T47D (cell line): ENCODE data around the gene TRIM14.
A peak's percentile ranks its signal among the peaks of the same experiment; 100 is the strongest.

Experiments
- DNase-seq, 2 experiments: peaks; one replicate each; pipeline versions ENCODE4 v3.0.0 to v3.0.0-alpha.2; 2011 to 2012; ENCODE audit warnings: low read depth in 1 of 2, low spot score in 1 of 2
- JUND ChIP-seq: IDR thresholded peaks from 2 replicates; pipeline ENCODE4 v1.6.1; 2012; ENCODE audit warnings: low read depth
- in situ Hi-C: cut with HindIII; loops from 2 replicates; pipeline ENCODE4 v1.10.0; 2016; ENCODE audit warnings: low sequenced_read_pairs, low pct_unique_long_range_greater_than_20kb

TRIM14 gene, protein sequence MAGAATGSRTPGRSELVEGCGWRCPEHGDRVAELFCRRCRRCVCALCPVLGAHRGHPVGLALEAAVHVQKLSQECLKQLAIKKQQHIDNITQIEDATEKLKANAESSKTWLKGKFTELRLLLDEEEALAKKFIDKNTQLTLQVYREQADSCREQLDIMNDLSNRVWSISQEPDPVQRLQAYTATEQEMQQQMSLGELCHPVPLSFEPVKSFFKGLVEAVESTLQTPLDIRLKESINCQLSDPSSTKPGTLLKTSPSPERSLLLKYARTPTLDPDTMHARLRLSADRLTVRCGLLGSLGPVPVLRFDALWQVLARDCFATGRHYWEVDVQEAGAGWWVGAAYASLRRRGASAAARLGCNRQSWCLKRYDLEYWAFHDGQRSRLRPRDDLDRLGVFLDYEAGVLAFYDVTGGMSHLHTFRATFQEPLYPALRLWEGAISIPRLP

DNA sequence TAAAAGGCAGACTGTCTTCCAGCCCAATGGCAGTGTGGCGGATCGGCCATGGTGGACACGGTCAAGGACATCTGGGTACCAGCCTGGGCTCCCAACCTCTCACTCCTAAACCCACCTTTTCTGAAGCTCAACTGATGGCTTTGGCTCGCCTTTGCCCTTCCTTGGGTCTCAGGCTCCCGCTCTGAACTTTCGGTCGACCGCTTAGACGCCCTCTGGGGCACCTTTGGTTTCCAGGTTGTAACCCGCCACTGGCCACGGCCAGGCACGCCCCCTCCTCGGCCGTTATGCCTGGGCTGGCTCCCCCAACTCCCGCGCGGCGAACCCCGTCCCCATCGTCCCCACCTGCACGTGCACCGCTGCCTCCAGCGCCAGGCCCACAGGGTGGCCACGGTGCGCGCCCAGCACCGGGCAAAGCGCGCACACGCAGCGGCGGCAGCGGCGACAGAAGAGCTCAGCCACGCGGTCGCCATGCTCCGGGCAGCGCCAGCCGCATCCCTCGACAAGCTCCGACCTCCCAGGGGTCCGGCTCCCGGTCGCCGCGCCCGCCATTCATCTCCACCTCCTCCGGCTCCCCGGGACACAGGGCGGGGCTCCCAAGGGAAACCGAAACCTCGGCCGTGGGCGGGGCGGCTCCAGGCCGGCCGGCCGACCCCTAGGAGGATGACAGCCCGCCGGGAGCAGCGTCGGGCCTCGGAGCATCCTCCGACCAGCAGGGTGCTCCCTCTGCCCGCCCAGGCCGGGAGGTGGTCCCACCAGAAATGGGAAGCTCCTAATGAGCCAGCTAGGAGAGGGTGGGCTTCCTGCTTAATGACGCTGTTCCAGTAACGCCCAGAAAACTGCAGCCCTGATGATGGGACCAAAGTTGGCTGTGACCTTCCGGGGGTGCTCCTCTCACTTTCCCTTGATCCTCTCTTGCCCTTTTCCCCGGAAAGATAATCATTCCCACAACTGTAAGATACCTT is at the start of gene TRIM14:
Gene TRIM14 (minus strand): TSS at position 583 of the 962 bp plus-strand sequence. CDS start 34 bp downstream, at position 549.
- DNase-seq = peak; percentile 45 to 55
- in situ Hi-C loops = no loop called here
- no peak for TF ChIP-seq JUND

DNA sequence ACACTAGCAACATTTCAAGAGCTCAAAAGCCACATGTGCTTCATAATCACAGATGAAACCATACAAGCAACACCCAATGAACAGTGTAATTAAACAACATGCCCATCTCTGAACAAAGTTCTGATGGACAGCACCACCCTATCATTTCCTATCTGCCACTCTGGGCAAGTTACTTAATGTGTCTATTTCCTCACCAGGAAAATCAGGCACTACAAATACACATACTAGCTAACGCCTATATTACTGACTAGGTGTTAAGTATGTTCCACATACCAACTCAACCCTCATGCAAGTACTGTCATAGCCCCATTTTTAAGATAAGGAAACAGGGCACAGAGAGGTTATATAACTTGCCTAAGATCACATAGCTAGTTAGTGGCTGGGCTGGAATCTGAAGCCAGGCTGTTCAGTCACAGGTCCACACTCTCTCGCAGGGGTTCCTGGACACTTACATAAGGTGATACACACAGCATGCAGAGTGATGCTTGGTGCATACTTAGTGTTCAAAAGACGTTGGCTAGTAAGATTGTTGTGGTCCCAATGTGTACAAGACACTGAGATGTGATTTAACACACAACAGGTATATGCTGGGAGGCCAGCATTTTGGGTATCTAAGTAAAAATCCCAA is 49.2 kb upstream of the TRIM14 start:
- no peak for TF ChIP-seq JUND
- no peak for DNase-seq
- in situ Hi-C loops = no loop called here

GRCh38 chr9:98164912-98165311 is 45.9 kb upstream of the TRIM14 start:
- in situ Hi-C loops = no loop called here
- no peak for TF ChIP-seq JUND
- no peak for DNase-seq

DNA sequence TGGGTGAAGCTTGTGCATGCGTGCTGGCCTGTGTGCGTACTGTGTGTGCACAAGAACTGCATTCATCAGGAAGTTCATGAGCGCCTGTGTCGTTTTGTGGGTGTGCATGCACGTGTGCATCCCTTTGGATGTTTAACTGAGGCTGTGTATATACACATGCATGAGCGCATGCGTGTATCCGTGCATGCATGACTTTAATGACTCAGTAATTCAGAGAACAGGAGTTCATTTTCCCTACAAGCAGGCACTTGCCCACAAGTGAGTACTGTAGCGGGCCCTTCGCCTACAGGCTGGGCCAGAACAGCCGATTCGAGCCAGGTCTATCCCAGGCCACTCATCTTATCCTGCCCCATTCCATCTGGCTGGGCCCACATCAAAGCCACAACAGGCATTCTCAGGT is 43.6 kb upstream of the TRIM14 start:
- DNase-seq = no peak
- no peak for TF ChIP-seq JUND
- in situ Hi-C loops = no loop called here

DNA sequence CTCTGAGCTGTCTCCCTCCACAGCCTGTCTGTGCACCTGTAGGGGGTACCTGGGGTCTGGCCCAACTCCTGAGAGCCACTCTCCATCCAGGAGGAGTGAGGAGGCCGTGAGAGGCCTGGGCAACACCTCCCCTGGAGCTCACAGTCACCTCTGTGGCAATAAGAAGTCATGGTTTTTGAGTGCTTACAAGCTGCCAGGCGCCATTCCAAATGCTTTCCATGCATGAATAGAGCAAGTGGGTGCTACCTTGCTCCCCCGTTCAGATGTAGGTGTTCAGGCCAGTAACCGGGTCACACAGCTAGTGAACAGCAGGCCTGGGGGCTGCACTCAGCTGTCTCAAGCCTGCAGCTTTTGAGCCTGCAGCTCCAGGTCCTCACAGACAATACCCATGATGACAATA is 42.8 kb upstream of the TRIM14 start:
- no peak for TF ChIP-seq JUND
- in situ Hi-C loops = no loop called here
- no peak for DNase-seq

- in situ Hi-C loops = no loop called here
- no peak for TF ChIP-seq JUND
- DNase-seq = no peak
Measured at GRCh38 chr9:98159790-98160189, 40.8 kb upstream of the TRIM14 start.

- in situ Hi-C loops = no loop called here
- no peak for TF ChIP-seq JUND
- no peak for DNase-seq
Measured at GRCh38 chr9:98159301-98159700, 40.3 kb upstream of the TRIM14 start.

DNA sequence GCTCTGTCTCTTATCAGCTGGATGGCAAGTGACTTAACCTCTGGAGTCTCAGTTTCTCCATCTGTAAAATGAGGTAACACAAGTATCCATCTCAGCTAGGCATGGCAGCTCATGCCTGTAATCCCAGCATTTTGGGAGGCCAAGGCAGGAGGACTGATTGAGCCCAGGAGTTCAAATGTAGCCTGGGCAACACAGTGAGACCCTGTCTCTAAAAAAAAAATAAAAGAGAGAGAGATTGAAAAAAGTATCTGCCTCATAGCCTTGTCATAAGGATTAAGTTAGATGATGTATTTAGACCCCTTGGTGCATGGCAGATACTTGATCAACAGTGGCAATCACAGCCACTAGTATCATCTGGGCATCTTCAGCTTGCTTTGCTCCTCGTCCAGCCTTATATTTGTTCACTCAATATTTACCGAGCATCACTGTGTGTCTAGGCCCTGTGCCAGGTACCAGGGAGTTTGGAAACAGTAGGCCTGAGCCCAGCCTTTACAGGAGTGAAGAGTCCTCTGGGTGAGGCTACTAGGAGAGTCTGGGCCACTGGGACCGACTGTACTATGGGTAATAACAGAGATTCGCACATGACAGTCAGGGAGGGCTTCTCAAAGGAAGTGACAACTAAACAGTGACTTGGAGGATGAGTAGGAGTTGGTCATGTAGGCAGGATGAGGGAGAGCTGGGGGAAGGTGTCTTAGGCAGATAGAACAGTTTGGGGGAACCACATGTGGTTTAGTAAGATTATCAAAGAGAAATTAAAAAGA is 39.2 kb upstream of the TRIM14 start:
- DNase-seq = peak; percentile 34 to 92
- in situ Hi-C loops = no loop called here
- TF ChIP-seq JUND = no peak

- in situ Hi-C loops = no loop called here
Measured at GRCh38 chr9:98157372-98157771, 38.4 kb upstream of the TRIM14 start.

GRCh38 chr9:98154678-98155077 is 35.7 kb upstream of the TRIM14 start:
- in situ Hi-C loops = no loop called here
- DNase-seq = peak in 1 of 2 experiments; percentile 77

More at GRCh38 chr9:98157372-98157771, 38.4 kb upstream of the TRIM14 start:
- TF ChIP-seq JUND = no peak
- no peak for DNase-seq

DNA sequence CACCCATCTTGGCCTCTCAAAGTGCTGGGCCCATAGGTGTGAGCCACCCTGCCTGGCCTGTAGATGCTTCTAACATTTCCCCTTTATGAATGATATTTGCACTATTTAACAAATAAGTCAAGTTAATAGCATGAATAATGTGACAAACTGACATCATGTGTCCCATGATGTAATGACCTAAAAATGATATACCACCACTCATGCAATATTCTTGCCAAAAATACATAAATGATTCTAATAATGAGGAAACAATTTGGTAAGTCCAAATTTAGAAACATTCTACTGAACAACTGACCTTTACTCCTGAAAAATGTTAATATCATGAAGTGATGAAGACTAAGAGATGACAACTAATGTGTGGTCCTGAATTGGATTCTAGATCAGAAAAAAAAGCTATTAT is 33.5 kb upstream of the TRIM14 start:
- in situ Hi-C loops = no loop called here
- TF ChIP-seq JUND = no peak
- no peak for DNase-seq

More at GRCh38 chr9:98154678-98155077, 35.7 kb upstream of the TRIM14 start:
- no peak for TF ChIP-seq JUND

DNA sequence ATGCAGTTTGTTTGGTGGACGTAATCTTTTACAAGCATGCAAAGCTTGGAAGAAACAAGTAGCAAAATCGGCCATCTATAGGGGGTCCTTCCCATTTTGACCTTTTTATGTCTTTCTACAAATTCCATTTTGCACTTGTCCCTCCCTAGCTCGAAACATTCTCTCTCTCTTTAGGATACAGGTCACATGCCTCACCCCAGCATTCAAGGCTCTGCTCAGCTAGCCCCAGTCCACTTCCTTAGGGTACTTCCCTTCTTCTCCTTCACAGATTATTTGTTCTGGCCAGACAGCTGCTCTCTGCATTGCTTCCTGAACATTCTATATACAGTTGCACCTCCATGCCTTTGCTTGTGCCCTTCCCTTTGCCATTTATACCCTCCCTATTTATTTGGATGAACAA is 31.7 kb upstream of the TRIM14 start:
- in situ Hi-C loops = no loop called here
- no peak for TF ChIP-seq JUND
- no peak for DNase-seq
